ENCODE measurements around the gene OLIG2.

OLIG2 gene

DNA sequence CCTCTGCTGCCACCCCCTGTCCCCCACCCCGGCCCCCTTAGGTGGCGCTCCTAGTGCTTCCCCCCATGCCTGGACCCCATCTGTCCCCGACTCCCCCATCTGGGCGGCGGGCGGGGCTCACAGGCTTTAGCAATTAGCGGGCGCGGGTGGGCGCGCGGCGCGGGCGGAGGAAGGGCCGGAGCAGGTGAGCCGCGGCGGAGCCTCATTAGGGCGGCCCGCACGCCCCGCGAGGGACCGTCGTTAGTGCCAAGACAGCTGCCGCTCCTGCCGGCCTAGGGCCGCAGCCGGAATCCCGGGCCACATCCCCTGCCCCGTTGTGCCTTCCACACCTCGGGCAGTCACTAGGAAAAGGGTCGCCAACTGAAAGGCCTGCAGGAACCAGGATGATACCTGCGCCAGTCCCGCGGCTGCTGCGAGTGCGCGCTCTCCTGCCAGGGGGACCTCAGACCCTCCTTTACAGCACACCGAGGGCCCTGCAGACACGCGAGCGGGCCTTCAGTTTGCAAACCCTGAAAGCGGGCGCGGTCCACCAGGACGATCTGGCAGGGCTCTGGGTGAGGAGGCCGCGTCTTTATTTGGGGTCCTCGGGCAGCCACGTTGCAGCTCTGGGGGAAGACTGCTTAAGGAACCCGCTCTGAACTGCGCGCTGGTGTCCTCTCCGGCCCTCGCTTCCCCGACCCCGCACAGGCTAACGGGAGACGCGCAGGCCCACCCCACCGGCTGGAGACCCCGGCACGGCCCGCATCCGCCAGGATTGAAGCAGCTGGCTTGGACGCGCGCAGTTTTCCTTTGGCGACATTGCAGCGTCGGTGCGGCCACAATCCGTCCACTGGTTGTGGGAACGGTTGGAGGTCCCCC lies 7.6 kb downstream of the OLIG2 start:
- no peak for ATAC-seq
- DNase-seq, result no peak

GRCh38 chr21:33033961-33034413 lies 8.3 kb downstream of the OLIG2 start:
- no peak for ATAC-seq

DNA sequence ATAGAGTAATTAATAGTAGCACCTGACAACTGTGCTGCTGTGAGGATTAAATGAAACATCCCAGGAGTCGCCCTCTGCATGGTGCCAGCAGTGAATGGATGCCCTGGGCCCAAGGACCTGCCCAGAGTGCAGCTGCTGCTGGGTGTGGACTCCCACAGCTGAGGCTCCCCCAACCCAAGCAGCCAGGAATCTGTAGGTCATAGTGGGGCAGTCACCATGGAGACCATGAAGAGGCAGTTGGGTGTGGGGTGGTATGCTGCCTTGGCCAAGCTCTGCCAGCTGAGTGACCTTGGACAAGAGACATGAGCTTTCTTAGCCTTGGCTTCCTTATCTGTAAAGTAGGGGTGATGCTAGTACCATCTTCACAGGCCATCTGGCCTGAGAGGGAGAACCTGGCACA lies 9.4 kb downstream of the OLIG2 start:
- ATAC-seq, result no peak
- no peak for DNase-seq

More at GRCh38 chr21:33033961-33034413, 8.3 kb downstream of the OLIG2 start:
- DNase-seq, result no peak

- peak; percentile 84 for ATAC-seq
- peak; percentile 26 for DNase-seq
Observed at GRCh38 chr21:33036430-33037162, 10.9 kb downstream of the OLIG2 start.

DNA sequence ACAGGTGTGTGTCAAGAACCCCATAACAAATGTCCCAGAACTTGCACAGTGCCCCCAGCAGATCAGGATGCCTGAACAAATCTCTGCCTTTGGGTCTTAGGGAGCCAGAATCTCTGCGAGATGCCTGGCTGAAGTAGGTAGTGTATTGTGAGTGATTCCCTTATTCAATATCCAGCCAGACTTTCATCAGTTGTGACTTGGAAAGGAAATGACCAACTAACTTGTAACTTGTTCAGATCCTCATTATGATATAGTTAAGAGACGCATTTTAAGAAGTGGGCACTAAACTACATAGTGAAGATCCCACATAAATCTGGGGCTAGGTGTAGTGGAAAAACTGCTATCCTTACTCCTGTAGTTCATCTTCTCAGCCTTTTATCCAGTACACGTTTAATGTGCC lies 11.8 kb downstream of the OLIG2 start:
- ATAC-seq, result no peak
- no peak for DNase-seq

DNA sequence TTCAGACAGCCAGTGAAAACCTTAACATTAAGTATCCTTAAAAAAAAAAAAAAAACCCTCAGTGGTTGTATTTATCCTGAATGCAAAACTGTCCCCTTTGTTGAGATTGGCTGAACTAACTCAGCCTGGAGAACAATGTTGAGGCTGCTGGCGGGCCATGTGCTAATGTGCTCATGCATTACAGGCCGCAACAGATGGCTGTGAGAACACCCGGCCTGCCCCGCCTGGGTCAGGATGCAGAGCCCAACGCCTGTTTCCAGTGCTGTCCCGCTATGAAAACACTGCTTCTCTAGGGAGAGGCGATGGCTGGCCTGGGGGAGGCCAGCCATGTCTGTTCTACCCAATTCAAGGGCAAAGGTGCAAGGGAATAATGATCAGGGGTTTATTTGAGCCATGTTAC lies 13.8 kb downstream of the OLIG2 start:
- DNase-seq (no peak), ATAC-seq (no peak)

DNA sequence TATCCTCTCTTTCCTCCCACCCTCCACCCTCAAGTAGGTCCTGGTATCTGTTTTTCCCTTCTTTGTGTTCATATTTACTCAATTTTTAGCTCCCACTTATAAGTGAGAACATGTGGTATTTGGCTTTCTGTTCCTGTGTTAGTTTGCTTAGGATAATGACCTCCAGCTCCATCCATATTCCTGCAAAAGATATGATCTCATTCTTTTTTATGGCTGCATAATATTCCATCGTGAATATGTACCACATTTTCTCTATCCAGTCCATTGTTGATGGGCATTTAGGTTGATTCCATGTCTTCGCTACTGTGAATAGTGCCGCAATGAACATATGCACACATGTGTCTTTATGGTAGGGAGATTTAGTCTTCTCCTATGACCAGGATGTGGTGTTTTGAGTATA lies 14.5 kb downstream of the OLIG2 start:
- no peak for DNase-seq
- no peak for ATAC-seq

- ATAC-seq, result no peak
- no peak for DNase-seq
Observed at GRCh38 chr21:33041981-33042380, 16.2 kb downstream of the OLIG2 start.

GRCh38 chr21:33042812-33043211 lies 17.1 kb downstream of the OLIG2 start:
- DNase-seq (no peak), ATAC-seq (no peak)

DNA sequence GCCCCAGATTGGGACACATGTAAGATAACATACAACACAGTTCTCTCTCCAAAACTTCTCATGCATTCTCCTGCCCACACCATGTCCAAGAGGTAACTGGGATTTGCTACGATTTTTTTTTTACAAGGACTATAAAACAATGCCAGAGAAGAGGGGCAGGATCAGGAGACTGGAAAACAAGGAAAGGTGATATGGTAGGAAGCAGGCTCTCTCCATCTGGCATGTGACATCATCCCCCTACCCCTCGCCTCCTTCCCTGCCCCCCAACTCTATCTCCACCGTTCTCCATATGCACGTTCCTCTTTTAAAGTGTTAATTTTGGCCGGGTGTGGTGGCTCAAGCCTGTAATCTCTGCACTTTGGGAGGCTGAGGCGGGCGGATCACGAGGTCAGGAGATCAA lies 20.7 kb downstream of the OLIG2 start:
- DNase-seq (no peak), ATAC-seq (no peak)

DNA sequence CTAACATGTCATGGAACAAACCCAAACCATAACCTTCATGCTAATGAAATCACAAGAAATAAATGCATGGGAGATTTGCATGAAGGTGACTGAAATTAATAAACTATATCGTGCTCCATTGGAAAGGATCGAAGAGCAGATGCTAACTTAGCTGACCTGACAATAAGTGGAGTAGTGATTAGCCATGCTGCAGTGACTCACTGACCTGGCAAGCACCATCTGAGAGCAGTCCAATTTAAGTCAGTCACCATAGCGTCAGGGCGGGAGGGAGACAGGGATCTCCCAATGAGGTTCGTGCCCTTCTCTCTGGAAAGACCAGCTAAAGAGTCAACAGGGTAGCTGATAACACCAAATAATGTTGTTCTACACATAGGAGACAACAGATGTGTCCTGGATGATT lies 21.5 kb downstream of the OLIG2 start:
- DNase-seq (no peak), ATAC-seq (no peak)

- no peak for ATAC-seq
- no peak for DNase-seq
Observed at GRCh38 chr21:33051925-33052324, 26.2 kb downstream of the OLIG2 start.

GRCh38 chr21:33053951-33054350 lies 28.2 kb downstream of the OLIG2 start:
- no peak for DNase-seq
- no peak for ATAC-seq

GRCh38 chr21:33055991-33056390 lies 30.3 kb downstream of the OLIG2 start:
- ATAC-seq (no peak), DNase-seq (no peak)

GRCh38 chr21:33057385-33057940 lies 31.7 kb downstream of the OLIG2 start:
- no peak for ATAC-seq
- DNase-seq, result no peak

DNA sequence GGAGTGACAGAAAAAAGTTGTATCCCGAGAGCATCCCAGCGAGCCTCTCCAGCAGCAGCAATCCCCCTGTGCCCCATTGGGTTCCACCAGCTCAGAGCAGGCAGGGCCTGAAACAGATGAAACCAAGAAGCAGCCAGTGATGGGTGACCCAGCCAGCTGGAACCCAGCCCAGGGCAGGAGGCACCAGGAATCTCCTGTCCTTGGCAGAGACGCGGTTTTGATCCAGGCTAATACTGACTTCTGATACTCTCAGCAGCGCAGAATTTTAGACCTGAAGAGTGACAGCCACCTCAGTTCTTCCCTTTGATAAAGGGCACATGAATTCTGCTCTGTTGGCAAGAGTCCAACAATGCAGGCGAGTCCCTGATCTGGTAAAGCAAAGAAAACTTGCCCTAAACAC lies 32.8 kb downstream of the OLIG2 start:
- DNase-seq (no peak), ATAC-seq (no peak)

GRCh38 chr21:33058957-33059356 lies 33.2 kb downstream of the OLIG2 start:
- no peak for ATAC-seq

GRCh38 chr21:33059380-33059841 lies 33.7 kb downstream of the OLIG2 start:
- no peak for ATAC-seq
- DNase-seq, result no peak

More at GRCh38 chr21:33058957-33059356, 33.2 kb downstream of the OLIG2 start:
- DNase-seq, result no peak

DNA sequence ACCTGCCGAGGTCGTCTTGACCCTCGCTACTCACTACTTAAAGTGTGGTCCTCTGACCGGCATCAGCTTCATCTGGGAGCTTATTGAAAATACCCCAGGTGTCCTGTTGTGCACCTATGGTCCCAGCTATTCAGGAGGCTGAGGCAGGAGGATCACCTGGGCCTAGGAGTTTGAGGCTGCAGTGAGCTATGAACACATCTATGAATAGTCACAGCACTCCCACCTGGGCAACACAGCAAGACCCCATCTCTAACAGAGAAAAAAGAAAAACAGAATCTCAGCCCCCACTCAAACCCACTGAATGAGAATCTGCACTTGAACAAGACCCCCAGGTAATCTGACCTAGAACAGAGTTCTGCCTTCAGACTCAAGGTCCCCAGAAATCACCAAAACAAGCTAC lies 35.5 kb downstream of the OLIG2 start:
- ATAC-seq (no peak), DNase-seq (no peak)

DNA sequence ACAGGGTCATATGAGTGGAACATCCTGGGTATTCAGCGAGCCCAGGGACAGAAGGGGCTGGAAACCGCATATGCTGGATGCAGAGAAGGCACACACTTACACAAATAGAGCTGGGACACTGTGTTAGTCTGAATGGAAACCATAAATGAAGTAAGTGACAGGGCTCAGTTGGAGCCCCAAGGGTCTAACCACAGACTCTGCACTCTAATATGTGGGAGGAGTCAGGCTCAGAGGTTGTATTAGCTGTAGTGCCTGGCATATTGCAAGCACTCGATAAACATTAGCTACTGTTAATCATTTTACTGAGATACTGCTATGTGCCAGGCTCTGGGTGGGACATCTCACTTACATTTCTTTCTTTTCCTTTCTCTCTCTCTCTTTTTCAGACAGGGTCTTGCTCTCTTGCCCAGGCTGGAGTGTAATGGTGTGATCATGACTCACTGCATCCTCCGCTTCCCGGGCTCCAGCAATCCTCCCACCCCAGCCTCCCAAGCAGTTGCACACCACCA lies 37.7 kb downstream of the OLIG2 start:
- DNase-seq (no peak), ATAC-seq (no peak)

- DNase-seq, result no peak
- no peak for ATAC-seq
Observed at GRCh38 chr21:33063907-33064622, 38.3 kb downstream of the OLIG2 start.
